Raji (cell line): Measurements from ENCODE around the gene C2orf49.

Experiments
- POLR2A ChIP-seq: IDR thresholded peaks from 2 replicates; pipeline ENCODE4 v1.6.1; 2011; ENCODE audit warnings: low read depth, low read length, control low read depth; ENCODE audit not compliant: insufficient read depth

C2orf49 gene

DNA sequence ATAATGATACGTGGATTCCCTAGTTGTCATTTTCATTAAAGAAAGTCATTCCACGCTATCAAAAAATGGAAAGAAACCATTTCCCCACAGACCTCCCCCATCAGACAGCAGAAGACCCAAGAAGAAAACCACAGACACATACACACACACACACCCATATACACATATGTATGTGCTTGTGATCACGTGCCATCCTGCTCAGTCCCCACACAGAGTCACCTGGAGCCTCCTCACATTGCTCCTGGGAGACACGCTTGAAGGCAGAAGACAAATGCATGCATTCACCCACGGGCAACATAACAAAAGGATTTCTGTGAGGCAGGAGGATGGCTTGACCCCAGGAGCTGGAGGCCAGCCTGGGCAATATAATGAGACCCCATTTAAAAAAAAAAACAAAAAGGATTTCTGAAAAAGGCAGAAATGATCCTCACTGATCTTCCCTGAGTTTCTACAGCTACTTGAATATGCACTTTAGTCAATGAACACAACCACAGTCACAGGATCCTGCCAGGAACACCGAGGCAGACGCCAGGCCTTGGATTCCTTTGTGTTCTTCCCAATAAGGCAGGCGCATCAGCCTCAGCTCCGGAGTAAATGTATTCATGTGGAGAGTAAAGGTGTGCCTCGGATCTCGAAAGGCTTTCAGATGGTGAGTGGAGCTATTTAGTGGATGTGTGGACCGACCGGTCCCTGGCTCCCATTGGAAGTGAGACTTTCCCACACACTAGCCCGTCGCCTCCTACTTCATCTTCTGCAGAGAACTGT, 28.8 kb upstream of the C2orf49 start:
- no peak for TF ChIP-seq POLR2A

DNA sequence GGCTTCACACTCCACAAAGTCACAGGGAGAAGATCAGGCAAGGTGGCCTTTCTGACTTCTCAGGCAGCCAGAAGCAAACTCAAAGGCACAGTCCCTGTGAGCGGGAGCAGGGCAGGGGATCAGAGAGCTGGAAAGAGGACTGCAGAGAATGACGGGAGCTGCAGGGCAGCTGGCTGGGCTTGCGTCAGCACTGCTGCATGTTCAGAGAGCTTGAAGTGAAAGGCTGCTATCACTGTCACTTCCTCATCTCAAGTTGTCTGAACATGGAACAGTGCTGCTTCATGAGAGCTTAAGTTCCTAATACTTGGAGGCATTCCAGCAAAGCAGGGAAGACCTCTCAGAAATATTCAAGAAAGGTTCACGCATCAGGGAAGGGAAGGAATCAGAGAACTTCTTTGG, 28.2 kb upstream of the C2orf49 start:
- no peak for TF ChIP-seq POLR2A

DNA sequence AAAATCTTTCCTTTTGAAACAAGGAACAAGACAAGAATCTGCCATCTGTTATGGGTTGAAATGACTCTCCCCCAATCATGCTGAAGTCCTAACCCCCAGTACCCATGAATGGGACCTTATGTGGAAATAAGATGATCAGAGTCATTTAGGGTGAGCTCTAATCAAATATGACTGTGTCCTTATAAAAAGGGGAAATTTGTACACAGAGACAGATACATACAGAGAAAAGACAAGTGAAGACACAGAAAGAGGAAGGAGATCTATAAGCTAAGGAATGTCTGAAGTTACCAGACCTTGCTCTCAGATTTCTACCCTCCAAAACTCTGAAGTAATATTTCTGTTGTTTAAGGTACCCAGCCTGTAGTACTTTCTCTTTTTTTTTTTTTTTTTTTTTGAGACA, 23.5 kb upstream of the C2orf49 start:
- TF ChIP-seq POLR2A: no peak

DNA sequence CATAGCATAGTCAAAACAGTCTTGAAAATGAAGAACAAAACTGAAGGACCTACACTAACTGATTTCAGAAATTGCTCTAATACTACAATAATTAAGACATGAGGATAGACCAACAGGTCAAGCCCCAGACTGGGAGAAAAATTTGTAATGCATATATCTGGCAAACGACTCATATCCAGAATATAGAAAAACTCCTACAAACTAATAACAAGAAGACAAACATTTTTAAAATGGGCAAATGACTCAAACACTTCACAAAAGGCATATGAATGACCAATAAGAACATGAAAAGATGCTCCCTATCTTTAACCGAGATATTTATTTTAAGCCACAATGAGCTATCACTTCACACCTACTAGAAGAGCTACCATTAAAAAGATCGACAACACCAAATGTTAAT, 22.0 kb upstream of the C2orf49 start:
- no peak for TF ChIP-seq POLR2A

DNA sequence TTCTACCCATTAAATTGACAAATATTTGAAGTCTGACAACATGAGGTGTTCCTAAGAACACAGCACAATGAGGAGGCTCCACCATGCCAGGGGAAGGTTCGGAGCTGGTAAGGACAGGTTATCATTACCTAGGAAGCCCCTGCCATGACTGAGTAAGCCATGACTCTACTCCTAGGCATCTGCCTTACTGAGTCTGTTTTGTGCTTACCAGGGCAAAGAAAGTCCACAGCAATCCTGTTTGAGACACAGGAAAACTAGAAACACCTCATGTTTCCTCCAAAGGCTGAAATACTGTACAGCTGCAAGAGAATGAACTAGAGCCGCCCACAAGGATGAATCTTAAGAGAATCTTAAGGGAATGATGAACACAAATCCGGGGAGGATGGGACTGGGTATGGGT, 19.4 kb upstream of the C2orf49 start:
- TF ChIP-seq POLR2A: no peak

DNA sequence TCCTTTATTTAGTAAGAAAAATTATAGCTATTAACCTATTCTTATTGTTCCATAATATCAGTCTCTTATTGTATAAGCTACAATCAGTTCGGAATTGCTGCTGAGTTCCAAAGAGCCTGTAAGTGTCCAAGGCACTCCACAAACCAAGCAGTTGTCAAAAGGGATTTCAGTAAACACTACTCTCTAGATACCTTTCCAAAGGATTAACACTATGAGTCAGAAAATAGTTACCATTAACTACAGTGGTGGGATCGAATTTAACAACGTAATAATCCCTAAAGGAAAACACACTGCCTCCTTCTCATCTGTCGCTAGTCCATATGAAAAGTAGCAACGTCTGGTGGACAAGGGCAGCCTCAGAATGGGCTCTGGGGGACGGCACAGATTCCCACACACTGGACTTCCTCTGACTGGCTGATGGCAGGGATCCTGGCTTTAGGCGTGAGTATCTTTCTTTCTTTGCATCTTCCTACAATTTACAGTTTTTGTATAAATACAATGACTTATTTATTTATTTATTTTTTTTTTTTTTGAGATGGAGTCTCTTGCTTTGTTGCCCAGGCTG, 16.6 kb upstream of the C2orf49 start:
- no peak for TF ChIP-seq POLR2A

DNA sequence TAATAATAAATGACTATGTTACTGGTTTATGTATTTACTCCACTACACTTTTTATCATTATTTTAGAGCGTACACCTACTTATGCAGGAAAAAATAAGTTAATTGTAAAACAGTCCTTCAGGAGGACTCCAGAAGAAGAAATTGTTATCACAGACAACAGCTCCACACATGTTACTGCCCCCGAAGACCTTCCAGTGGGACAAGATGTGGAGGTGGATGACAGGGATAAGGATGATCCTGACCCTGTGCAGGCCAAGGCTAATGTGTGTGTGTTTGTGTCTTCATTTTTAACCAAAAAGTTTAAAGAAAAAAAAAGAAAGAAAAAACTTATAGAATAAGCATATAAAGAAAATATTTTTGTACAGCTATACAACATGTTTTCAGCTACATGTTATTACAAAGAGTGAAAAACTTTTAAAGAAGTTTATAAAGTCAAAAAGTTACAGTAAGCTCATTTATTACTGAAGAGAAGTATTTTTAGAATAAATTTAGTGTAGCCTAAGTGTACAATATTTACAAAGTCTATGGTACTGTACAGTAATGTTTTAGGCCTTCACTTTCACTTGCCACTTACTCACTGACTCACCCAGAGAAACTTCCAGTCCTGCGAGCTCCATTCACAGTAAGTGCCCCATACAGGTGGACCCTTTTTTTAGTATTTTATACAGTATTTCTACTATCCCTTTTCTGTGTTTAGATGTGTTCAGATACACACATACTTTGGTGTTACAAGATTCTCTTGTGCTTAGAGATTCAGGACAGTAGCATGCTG, 15.3 kb upstream of the C2orf49 start:
- no peak for TF ChIP-seq POLR2A

DNA sequence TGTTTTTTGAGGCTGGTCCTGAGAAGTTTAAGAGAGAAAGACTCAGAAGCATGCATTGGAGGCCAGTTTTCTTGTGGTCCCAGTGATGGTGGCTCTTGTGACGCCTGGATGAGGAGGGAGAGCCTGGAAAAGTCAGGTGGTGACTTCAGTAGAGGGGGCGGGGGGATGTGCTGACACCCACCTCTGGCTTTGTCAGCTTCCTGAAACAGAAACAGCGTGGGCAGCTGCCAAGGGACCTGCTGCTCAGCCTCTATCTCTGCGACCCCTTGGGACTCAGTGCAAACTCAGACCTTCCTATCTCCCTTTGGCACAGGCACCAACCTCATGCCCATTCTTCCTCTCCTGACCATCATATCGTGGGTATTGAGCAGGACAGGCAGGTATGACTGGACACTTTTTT, 14.2 kb upstream of the C2orf49 start:
- no peak for TF ChIP-seq POLR2A

DNA sequence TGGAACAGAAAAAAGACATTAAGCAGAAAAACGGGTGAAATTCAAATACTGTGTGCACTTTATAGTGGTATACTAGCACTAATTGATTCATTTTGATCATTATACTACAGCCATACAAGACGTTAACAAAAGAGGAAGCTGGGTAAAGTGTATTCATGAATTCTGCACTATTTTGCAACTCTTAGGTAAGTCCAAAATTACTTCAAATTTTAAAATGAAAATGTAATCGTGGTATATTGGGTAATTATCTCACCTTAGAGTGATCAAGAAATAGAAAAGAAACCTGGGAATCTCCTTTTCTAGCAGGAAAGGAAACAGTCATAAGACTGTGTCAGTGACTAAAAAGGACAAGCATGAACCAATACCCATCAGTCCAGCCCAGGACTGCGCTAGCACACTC, 13.2 kb upstream of the C2orf49 start:
- TF ChIP-seq POLR2A: no peak

DNA sequence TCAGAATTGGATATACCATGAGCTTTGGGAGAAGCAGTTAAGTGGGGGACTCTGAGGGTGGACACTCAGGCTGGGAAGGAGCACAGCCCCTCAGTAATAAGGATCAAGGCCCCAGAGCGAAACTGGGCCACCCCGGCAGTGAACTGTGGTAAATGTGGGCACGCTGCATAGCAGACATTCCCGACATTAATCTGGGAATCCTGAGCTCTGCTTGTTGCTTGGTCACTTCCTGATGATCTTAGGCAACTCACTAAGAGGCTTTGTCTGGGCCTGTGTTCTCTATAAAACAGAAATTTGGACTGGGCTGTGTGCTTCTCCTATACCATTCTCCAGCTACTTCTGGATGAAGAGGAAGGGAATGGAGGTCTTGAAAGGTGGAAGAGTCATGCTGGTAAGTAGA, 12.6 kb upstream of the C2orf49 start:
- TF ChIP-seq POLR2A: no peak

DNA sequence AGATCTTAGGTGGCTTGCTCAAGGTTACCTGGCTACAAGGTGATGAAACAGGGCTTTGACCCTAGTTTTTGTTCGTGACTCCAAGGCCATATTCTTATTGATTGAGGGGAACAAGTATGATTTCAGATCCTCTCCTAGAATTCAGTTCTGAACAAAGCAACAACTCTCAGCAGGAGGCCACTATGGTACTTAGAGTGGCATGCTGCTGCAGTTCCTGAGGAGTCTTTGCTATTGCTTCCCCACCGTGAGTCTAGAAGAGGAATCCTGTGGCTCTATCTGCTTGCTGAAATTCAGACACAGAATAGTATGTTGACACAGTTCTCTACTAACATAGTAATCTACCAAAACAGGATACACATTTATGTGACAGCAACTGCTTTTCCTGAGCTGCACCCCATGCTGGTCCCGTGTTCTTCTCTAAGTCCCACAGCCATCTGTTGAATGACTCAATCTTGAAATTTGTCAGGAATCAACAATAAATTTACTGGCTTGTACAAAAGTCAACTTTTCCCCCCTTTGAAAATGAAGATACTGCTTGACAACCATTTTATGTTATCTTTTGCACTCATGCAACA, 11.9 kb upstream of the C2orf49 start:
- TF ChIP-seq POLR2A: no peak

DNA sequence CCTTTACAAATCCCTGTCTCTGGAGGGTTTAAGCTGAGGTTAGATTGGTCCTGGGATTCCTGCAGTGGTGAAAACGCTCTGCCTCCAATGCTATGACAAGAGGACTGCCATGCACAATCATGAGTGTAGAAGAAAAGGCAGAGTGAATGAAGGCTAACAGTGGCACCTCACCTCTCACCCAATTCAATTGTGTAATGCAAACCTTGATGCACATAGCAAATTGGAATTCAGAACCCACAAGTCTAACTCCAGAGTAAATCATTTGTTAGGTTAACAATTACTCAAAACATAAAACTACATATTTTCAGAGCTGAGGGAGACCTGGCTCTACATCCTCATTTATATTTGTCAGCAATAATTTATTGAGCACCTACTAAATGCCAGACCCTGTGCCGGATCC, 9.7 kb upstream of the C2orf49 start:
- TF ChIP-seq POLR2A: no peak

DNA sequence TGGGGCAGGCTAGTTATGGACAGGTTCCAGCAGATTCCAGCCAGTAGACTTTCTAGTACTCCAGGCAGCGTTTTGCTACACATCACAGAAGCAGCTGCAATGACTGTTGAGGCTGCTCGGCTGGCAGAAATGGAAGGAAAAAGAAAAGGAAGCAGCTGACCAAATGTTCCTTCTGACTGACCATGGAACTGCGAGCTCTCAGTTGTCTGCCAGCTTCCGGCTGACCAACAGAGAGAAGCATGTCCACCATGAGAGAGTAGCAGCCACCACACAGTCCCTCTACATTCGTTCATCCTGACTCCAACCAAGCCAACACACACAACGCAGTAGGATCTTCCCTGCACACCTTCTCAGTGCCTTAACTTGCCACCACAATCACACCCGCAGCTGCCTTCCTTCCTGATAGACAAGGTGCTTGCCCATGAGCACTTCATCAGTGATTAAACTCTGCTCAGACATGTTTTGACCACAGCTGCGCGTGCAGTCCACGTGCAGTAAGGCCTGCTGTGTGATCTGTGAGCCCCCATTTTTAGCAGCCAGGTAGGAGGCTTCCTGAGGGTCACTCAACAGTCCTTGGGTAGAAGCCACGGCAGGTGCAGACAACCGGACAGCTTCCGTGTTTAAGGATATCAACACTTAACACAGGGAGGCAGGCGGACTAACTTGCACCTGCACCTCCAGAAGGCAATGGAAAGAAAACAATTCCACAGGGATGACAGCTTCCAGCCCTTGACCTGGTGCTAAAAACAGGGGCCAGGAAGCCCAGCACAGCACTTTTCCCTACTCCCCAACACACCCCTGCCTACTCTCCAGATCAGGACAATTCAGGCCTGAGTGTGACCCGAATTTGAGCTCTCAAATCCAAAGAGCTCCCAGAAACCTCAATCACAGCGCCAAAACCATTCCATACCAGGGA, 8.8 kb upstream of the C2orf49 start:
- 0 out of 2 replicates have a peak, but pooled peaks have one; percentile 17 for TF ChIP-seq POLR2A

DNA sequence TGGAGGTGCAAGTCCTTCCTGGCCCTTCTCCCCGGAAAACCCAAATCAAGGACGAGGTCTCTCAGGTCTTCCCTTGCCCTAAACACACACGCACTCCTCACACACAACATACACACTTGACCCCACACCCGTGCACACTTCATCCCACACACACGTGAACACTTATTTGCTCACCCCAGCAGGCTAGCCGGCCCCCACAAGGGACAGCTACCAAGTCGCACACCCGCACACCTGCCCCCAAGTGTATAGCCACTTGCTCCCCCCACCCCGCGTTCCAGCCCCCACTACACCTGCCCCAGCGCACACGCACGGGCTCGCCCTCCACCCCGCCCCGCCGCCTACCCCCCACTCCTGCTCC, 8.2 kb upstream of the C2orf49 start:
- TF ChIP-seq POLR2A: no peak
